Gastrocnemius medialis (tissue), 4 donors: ENCODE measurements around the gene GBP7.

Experiments used
- POLR2A ChIP-seq, 2 donors: fragments of 450-650 bp; IDR thresholded peaks; one replicate each; pipeline ENCODE4 v1.6.1; 2017; ENCODE audit warnings: antibody characterized with exemption in 2 of 2, mild to moderate bottlenecking in 2 of 2, moderate library complexity in 2 of 2
- TF ChIP-seq, protein P1 (sequence below), 5 experiments: fragments of 450-650 bp in 3 of 5; fragments of 200-600 bp in 2 of 5; sonication (generic) in 2 of 5; IDR thresholded peaks in 4 of 5; conservative IDR thresholded peaks in 1 of 5; 1 replicate in 4 of 5; 2 replicates in 1 of 5; pipeline ENCODE4 v1.5.1; 2016 to 2019; ENCODE audit warnings: antibody characterized with exemption in 5 of 5, mild to moderate bottlenecking in 3 of 5, moderate library complexity in 3 of 5

DNA sequence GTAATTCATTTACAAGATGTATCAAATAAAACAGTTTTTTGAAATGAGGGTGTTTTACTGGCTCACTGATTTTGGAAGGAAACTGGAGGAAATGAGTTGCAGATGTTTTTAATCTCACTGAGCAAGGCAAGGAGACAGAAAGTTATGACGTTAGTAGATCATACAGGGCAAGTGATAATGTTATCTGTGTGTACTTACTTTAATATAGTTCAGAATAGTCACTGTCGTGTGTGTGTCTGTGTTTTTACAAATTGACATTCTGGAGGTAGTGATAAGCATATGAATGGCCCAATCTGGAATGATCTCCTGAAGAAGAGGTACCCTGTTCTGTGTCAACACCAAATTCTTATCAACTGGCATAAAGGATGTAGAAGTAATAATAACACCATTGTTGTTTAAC is 24.9 kb upstream of the GBP7 start:
- TF ChIP-seq, protein P1, sequence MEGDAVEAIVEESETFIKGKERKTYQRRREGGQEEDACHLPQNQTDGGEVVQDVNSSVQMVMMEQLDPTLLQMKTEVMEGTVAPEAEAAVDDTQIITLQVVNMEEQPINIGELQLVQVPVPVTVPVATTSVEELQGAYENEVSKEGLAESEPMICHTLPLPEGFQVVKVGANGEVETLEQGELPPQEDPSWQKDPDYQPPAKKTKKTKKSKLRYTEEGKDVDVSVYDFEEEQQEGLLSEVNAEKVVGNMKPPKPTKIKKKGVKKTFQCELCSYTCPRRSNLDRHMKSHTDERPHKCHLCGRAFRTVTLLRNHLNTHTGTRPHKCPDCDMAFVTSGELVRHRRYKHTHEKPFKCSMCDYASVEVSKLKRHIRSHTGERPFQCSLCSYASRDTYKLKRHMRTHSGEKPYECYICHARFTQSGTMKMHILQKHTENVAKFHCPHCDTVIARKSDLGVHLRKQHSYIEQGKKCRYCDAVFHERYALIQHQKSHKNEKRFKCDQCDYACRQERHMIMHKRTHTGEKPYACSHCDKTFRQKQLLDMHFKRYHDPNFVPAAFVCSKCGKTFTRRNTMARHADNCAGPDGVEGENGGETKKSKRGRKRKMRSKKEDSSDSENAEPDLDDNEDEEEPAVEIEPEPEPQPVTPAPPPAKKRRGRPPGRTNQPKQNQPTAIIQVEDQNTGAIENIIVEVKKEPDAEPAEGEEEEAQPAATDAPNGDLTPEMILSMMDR (IDR thresholded peaks at IDR 0.05 in 4 of 5, conservative IDR thresholded peaks at IDR 0.05 in 1 of 5) = no peak
- no peak for TF ChIP-seq POLR2A (IDR thresholded peaks at IDR 0.05)
